HG03342 (cell line): Measurements from ENCODE around the gene PDX1.

Experiments
- ATAC-seq: cut with Tn5 transposase; IDR thresholded peaks from one replicate; pipeline ENCODE4 v1.9.1; 2021; ENCODE audit warnings: mild to moderate bottlenecking, moderate library complexity; ENCODE audit not compliant: unreplicated experiment

The PDX1 gene

GRCh38 chr13:27969082-27969865, 49.5 kb downstream of the PDX1 start, which contains the start of gene CDX2:
Gene CDX2 (minus strand): TSS chr13:27969315. CDS start chr13:27969006, 309 bp downstream.
- no peak for ATAC-seq

DNA sequence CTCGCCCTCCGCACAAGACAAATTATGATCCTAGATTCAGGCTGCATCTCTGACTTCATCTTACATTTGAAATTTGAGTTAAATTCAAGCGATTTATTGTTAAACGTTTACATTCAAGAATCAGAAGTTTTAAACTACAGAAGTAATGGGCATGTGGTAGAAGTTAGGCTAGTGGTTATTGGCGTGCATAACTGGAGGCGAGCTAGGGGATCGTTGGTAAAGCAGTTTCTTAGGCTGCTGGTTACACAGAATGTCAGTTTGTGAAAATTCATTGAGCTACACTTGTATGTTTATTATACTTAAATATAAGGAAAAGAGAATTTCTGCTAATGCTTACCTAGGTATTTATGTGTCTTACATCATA, 50.0 kb downstream of the PDX1 start:
- ATAC-seq, result no peak

DNA sequence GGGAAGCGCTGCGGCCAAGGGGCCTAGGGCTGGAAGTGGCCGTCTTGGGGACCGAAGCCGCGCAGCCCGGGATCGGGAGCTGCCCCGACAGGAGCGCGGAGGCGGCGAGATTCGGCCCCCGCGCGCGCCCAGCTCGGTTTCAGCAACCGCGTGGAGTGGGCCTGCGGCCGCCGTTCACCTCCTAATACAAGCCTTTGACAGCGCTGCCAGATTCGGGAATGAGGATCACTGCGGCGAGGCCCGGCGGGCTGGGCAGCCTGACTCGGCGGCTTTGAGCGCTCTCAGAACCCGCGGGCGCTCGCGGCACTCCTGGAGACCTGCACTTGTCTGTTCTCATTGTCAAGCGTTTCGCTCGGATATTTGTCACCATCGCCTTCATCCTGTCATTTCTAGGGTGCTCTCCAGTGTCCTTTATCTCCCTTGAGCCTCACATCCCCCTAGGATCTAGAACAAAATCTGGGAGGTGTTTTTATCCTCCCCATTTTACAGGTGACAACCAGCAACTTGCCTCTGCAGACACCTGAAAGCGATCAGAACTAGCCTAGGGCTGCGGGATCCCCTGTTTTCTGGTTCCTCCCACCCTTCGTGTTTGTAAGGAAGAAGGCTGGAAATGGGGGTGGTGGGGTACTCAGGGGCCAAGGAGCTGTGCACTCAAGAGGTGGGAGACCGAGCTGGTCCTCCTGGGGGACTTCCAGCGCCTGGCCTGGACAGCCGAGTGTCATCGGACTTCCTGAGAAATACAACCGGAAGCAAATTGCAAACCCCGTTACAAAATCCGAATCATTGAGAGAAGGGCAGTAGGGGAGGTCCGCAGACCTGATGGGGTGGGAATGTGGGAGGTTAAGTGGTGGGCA, 50.8 kb downstream of the PDX1 start:
- no peak for ATAC-seq

GRCh38 chr13:27971236-27971645, 51.4 kb downstream of the PDX1 start:
- no peak for ATAC-seq

DNA sequence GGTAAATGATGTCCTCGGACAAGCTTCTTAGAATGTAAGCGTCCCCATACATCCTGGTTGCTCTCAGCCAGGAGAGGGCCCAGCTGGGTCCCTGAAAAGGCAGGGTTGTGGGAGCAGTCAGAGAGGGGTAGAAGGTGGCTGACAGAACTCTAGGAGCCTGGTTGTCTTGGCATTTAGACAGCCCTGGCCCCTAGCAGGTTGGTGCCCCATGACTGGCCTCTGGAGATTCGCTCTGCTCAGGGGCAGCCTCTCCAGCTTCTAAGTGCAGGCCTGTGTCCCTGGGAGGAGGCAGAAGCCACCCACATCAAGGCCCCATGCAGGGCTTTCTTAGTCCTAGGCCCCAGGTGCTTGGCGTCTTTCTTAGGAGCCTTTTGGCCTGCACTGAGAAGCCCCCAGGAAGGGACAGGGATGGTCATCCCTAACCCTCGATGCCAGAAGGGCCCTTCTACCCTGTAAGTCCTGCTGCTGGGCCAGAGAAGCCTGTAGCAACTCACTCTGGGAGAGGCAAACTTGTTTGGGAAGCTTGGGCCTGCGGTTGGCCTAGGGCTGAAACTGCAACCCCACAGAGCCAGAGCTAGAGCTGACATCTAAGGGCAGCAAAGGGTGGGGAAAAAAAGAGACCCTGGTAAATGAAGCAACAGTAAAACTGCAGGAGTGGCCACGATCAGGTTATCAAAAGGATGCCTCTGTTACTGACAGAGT, 52.1 kb downstream of the PDX1 start:
- no peak for ATAC-seq

DNA sequence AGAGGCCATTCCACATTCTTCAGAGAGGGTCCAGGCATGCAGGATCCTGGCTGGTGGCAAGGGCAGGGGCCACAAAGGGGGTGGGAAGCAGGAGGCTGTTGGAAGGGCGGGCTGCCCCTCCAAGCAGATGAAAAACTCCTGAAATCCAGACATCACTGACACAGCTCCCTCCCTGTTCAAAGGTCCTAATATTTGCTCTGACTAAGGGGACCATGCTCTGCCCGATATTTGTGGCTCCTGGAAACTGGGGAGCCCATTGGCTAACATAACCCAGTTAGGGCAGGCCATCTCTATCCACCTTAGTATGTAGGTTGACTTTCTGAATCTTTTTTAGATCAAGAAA, 52.6 kb downstream of the PDX1 start:
- no peak for ATAC-seq

DNA sequence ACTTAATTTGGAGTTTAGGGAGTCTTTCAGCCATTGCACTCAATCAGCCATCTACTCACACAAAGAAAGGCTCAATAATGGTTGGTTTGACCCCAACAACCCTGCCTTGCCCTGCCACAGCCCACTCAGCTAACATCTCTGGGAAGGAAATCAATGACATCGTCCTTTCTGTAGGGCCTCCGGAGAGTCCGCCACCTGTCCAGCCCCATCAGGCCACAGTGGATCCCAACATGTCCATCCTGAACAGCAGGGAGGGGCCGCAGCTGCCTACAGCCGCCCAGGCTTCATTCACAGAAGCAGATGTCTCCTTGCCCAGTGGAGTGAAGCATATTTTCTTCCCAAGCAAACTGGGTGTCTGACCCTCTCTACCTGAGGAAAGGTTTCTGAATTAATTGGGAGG, 53.5 kb downstream of the PDX1 start:
- no peak for ATAC-seq

DNA sequence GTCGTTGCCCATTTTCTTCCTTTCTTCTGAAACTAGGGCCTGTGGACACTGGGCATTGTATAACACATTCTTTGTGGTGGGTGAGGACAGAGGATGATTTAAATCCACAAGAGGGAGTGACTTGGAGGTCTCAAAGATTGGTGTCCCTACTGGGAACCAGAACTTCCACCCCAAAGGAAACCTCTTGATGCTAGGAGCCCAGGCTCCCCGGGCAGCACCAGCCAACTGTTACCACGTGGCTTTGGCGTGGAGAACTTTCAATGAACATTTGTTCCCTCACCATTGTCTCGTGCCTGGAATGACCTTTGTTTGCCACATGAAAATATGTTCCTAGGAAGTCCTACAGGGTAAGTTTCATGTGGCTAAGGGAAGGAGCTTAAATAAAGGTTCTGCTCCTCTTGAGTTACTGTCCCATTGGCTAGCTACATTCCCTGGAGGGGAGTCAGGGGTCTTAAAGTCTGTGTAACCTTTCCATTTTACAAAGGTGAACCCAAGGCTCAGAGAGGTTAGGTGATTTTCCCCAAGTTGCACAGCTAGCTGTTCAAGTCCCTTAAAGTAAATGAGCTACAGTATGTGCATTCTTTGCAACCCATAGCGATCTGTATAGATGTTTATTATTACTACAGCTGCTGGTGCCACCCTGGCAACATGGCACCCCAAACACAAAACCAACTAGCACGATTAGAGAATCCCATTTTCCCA, 54.3 kb downstream of the PDX1 start:
- ATAC-seq, result no peak
